DMS114 treated with DMSO at 0.1 percent for 48 hours (cell line): ENCODE measurements around the gene COPS9.

Source experiments
- DNase-seq: peaks from one replicate; lab custom pipeline; 2025; ENCODE audit not compliant: unreplicated experiment; lab: John Stamatoyannopoulos, UW

The COPS9 gene

DNA sequence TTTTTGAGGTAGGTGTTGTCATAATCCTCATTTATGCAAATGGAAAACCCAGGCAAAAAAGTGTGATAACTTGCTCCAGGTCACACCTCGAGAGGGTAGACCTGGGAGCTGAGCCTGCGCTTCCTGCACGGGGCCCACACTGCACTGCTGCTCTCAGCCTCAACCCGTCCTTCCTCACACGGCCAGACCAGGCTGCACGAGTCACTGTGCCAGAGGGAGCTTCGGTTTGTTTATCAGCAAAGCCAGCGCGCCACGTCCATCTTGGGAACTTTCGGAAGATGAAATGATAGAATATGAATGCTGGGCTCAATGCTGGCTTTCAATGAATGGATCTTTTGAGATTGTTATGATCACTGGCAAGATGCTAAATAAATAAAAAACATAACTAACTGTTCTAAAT is 14.4 kb downstream of the COPS9 start:
- DNase-seq, result no peak

DNA sequence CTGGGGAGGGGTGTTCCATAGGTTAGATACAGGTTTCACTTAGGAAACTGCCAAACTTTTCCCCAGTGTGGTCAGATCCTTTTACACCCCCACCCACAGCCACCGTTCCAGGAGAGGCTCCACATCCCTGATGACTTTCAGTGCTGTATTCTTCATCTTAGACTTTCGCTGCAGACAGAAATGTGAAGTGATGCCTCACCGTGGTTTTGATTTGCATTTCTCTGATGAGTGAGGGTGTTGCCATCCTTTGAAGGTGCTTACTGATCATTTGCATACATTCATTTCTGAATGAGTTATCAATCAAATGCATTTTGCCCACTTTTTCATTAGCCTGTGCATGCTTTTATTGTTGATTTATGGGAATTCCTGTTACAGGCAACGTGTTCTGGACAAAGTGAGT is 14.9 kb downstream of the COPS9 start:
- no peak for DNase-seq

DNA sequence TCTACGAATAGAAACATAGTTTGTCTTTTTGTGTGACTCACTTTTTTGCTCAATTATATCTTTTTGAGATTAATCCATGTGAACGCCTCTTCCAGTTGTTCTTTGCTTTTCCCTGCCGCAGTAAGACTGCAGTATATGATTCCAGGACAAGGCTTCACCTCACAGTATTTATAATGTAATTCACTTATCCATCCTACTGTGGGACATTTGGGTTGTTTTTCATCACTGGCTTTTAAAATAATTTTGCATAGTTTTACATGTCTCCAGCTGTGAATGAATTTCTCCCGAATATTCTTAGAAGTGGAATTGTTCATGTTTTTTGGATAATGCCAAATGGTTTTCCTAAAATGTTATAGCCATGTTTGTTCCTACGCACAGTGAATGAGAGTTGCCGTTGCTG is 21.9 kb downstream of the COPS9 start:
- DNase-seq, result no peak

DNA sequence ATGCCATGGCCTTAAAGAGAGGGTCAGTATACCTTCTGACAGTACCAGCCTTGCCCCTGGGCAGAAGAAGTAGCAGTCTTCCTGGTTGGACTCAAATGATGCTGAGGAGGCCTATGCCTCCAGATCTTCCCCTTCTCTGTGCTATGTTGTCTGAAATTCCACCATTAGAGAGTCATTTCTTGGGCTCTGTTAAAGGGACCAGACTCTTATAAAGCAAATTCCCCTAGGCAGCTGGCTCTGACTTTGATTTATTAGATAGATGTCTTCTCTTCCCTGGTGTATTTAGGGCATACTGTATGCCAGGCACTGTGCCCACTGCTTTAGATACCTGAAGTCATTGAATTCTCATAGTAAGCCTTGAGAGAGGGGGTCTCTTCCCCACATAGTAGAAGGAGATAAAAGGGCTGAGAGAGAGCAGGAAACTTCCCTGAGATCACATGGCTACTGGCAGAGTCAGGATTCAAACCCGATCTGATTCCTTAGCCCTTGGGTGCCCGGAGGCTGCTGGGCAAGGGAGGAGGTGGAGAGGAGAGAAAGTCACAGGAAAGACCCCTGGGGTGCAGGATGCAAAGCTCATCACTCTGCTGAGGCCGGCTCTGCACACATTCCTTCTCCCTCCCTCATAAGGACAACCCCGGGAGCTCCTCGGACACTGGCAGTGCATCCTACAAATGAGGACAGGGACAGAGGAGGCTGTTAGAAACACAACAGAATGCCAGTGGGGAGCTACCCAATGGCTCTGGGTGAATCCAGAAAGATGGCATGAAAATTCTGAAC is 23.0 kb downstream of the COPS9 start:
- no peak for DNase-seq

DNA sequence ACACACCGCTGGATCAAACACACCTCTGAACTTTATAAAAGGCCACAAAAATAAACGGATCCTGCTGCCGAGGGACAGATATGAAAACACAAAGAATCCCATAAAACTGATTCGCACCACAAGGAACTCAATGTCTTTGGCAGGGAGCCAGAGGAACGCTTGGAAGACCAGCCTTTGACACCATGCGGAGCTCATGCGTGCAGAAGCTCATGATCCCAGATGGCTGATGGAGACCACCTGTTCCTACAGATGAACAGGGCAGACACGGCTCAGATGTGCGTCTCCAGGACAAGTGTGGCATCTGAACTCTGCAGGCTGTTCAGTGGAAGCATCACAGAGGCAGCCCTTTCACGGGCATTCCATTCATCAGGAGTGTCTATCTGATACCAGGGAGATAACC is 24.9 kb downstream of the COPS9 start:
- no peak for DNase-seq

DNA sequence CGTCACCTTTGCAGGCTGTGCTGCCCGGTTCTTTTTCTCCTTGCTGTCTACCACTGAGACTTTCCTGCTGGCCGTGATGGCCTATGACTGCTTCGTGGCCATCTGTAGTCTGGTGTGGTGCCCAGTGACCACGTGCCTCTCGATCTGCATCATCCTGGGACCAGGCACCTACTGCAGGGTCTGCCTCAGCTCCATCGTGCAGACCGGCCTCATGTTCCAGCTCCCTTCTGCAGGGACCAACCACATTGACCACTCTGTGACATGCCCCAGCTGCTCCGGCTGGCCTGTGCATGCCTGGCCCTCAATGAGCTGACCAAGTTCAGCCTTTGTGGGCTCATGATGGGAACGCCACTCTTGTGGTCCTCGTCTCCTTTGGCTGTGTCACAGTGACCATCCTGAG is 26.7 kb downstream of the COPS9 start:
- no peak for DNase-seq

DNA sequence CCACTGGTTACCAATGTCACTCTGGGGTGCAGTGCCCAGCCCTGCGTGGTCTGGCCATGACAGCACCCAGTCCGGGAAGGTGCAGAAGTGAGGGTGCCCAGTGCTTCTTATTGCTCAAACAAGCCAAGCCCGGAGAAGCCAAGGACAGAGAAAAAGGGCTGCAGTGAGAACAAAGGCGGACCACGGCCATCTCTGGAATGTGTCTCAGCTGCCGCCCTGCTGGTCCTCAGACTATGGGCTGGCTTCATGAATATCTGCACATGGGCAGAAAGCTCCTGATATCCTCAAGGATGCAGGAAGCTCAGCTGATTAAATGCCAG is 28.7 kb downstream of the COPS9 start:
- no peak for DNase-seq

DNA sequence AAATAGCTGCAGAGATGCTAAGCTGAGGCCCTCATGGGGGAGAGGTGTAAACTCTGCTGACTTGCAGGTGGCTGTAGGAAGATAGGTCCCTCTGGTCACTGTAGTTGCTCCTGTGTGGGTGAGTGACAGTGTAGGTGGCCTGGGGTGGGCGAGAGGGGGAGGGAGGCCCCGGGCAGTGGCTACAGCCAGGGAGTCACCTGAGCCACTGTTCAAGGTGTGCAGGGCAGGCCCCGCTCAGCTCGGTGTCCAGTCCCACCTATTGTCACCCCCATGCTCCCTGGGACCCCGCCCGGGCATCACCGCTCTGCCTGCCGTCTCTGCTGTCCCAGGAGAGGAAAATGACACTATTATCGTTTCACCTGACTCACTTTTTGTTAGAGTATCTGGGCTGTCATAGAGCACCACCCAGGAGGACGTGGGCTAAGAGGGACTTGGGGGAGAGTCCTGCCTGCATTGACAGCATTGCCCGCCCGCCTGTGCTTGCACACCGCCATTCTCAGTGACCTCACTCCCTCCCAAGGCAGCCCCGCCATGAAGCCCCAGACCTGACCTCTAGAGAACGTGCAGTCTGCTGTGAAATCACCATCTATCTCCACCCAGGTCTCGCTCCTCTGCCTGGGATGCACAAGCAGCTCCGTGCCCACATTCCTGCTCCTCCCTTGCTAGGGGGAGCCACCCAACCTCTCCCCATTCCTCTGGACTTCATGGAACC is 29.2 kb downstream of the COPS9 start:
- DNase-seq, result no peak

DNA sequence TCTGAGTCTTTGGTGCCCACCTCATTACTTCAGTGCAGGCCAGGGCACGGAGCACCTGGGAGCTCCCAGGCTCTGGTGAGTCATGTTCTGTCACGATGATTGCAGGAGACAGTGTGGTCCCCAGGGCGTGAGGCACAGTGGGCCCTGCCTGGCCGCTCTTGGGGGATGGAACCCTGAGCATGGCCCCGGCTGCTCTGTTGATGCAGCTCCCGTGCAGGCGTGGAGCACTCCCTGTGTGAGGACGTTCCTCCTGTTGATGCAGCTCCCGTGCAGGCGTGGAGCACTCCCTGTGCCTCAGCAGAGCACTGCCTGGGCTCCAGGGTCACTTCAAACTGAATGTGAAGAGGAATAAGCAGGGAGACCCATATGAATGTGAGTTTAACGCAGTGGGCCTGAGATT is 30.1 kb downstream of the COPS9 start:
- DNase-seq, result no peak

DNA sequence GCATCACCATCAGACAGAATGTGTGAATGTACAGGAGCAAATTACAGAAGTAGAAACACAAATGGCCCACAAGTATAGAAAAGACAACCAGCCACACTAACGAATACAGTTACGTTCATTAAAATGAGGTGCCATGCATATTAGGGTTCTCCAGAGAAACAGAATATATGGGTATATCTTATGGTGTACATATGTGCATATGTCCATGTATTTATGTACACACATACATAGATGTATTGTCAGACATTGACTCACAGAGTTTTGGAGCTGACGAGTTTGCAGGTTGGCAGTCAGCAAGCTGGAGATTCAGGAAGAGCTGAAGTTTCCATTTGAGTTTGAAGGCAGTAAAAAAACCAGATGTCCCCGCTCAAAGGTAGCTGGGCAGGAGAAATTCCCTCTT is 33.0 kb downstream of the COPS9 start:
- no peak for DNase-seq

DNA sequence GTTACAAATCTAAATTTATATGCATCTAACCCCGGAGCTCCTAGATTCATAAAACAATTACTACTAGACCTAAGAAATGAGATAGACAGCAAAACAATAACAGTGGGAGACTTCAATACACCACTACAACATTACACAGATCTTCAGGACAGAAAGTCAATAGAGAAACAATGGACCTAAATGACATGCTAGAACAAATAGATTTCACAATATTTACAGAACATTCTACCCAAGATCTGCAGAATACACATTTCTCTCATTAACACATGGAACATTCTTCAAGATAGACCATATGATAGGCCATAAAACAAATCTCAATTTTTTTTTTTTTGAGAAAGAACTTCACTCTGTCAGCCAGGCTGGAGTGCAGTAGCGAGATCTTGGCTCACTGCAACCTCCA is 37.8 kb downstream of the COPS9 start:
- DNase-seq, result no peak

DNA sequence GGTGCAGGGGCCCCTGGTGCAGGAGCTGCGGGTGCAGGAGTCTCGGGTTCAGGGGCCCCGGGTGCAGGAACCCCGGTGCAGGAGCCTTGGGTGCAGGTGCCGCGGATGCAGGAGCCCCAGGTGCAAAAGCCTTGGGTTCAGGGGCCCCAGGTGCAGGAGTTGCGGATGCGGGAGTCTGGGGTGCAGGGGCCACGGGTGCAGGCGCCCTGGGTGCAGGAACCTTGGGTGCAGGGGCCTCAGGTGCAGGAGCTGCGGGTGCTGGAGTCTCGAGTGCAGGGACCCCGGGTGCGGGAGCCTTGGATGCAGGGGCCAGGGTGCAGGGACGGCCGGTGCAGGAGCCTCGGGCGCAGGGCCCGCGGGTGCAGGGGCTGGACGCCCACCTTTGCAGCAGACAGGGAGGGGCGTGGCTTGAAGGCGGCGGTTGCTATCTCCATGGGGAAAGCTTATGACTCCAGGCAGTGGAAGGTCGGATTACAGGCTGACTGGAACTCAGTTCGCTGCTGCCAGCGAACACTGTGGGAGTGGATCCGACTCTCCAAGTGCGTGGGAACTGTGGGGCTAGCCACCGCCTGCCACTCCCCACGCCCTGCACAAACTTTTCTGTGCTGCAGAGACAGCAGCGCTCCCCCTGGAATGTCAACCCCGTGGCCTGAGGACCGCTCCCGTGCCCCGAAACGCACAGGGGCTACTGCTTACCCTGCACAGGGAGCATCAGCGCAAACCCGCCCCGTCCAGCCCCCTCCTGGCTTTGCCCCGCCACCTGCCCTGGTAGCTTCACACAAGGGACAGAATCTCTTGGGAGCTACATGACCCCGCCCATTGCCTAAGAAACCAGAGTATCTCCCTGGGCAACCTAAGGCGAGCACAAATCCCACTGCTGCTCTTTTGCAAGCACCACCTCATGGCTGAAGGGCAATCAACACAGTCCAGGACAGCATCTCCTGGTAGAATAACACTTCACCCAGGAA is 40.3 kb downstream of the COPS9 start:
- no peak for DNase-seq

DNA sequence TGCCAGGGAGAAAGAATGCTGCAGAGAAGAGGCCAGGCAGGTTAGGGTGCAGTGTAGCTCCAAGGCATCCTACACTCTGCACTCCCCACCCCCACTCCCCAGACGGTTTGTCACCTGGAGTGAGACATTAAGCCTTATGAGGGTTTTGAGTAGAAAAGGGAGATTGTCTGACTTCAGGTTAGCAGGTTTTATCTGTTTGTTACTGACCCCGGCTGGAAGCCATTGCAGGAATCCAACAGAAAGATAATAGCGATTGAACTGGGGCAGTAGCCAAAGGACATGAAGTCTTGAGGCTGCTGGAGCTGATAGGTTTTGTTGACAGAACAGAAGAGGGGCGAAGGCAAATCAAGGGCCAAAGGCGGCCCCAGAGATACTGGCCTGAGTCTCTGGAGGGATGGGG is 46.8 kb downstream of the COPS9 start:
- no peak for DNase-seq

DNA sequence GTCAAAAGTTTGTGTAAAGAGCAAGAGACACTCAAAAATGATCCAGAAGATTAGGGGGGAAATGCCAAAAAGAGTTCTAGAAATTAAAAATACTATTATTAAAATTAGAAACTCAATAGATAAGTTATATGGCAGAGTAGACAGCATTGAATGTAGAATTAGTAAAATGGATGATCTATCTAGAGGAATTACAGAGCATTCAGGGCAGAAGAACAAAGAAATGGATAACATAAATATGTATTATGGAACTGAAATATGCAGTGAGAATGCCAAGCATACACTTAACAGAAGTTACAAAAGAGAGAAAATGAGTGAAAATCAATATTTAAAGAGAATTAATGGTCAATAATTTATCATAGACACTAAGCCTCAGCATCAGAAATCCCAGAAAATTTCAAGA is 49.5 kb downstream of the COPS9 start:
- no peak for DNase-seq
